GM21381 (cell line): ENCODE measurements around the gene BTNL2.

Experiments used
- ATAC-seq: cut with Tn5 transposase; IDR thresholded peaks from one replicate; pipeline ENCODE4 v1.9.1; 2021; ENCODE audit warnings: mild to moderate bottlenecking, moderate library complexity; ENCODE audit not compliant: unreplicated experiment

The BTNL2 gene

GRCh38 chr6:32416036-32416435, 9.1 kb upstream of the BTNL2 start:
- no peak for ATAC-seq

GRCh38 chr6:32415521-32416019, 8.6 kb upstream of the BTNL2 start:
- ATAC-seq = no peak

- no peak for ATAC-seq
Measured at GRCh38 chr6:32413427-32414047, 6.6 kb upstream of the BTNL2 start.

GRCh38 chr6:32411566-32412327, 4.8 kb upstream of the BTNL2 start:
- no peak for ATAC-seq

- ATAC-seq = no peak
Measured at GRCh38 chr6:32410906-32411305, 3.9 kb upstream of the BTNL2 start.

GRCh38 chr6:32406197-32406596, 784 bp downstream of the BTNL2 start:
- ATAC-seq = no peak

DNA sequence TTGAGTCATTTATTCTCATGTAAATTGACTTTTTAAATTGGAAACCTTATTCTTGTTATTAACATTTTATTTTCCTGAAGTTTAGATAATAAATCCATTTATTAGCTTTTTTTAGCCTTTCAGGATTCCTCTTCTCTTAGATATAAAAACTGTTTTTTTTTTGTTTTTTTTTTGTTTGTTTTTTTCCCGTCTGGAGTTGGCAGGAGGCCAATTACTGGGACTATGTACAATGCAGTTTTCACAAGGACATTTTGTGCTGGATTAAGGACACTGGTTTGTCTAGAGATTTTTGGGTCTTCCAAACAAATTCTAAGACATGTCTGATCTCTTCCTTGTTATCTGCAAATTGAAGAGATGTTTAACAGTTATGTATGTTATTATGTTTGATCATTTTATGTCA, 1.3 kb downstream of the BTNL2 start:
- no peak for ATAC-seq

DNA sequence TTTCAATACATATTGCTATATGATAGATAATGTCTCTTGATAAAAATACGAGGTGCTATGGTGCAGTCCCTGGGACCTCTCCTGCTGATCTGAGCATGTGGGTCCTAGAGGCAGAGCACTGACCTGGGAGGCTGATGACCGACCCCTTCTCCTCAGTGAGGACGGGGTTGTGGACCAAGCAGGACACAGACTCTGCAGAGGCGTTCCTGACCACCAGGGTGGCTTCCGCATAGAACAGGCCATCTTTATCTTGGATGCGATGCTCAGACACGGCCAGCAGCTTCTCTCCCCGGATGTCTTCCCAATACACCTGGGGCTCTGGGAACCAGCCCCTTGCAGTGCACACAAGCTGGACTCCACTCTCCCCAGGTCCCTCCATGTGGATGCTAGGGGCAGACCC, 4.2 kb downstream of the BTNL2 start:
- ATAC-seq = no peak

DNA sequence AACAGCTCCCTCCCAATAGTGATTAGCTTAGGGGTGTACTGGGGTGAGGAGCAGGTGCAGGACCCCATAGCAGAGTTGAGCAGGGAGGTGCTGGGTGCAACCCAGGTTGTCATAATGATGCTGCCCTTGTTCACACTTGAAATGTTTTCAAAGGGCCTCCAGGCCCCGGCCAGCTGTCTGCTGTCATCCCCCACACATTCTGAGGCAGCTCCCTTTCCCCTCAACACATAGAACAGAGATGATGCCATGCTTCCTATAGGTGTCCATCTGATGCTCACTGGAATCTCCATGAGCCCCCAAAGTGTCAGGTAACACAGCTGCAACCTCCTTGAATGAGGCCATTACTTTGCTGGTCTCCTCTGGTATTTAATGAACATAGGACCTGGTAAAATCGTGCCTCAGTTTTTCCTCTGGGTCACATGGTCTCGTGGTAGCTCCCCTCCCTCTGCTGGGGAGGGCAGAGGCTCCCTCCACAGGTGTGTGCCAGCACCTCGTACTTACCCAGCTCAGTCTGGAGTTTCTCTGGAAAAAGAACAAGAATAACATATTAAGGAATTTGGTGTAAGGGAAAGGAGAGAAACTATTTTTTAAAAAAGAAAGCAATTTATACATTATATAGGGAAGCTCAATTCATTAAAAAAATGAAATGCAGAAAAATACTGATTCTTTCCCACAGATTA, 5.6 kb downstream of the BTNL2 start:
- no peak for ATAC-seq

DNA sequence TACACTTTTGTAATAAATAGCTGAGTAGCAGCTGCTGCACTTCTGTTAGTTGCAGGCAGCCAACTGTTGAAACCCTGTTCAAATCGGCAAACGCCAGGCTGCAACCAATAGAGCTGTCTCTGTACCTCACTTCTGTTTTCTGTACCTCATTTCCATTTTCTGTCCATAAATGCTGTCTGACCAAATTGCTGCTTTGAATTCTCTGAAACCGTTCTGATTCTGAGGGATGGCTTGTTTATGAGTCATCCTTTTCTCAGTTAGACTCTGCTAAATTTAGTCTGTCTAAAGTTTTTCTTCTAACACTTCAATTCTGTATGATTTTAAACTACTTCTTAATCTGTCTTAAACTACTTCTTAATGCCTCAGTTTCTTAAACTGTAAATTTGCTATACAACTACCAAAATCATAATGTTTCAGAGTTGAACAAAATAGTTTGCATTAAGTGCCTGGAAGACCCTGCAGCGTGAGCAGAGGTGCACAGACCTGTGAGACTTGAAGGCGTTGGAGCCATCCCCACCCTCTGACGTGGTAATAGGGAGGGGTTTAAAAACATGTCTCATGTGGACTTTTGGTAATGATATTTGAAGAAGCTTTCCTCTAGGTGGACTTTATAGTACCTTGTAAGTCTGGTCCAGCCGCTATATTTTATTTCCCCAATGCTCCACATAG, 9.6 kb downstream of the BTNL2 start:
- no peak for ATAC-seq

DNA sequence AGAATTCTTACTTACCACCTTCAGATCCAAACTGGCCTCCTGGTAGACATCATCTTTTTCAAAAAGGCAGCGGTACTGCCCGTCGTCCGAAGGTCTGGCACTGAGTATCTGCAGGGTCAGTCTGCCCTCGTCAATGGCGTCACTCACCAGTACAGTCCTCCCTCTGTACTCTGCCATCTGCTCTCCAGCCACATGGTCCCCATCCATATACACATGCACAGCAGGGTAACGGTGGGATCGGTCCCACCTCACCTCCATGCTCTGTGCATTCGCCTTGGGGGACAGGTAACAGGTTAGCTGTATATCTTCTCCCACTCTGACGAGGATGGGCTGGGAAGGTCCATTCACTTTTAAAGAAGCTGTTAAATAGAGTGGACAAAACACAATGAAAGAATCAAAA, 11.0 kb downstream of the BTNL2 start:
- no peak for ATAC-seq

- ATAC-seq = no peak
Measured at GRCh38 chr6:32393665-32394420, 13.1 kb downstream of the BTNL2 start.

DNA sequence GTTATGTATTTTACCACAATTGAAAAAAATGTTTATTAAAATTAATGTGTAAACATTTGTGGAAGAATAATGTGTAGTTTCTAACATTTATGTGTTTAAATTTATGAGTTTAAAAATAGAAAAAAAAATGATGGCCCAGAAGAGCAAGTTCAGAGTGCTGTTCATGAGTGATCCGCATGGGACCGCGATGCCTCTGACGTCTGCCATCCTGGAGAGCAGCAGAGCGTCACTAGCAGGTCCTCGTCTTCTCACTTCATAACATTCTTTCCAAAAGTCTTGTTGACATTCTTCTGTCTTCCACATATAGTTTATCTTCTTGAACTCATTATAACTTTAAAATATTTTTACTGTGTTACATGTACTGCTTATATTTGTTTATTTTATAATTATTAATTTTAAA, 15.5 kb downstream of the BTNL2 start:
- no peak for ATAC-seq

DNA sequence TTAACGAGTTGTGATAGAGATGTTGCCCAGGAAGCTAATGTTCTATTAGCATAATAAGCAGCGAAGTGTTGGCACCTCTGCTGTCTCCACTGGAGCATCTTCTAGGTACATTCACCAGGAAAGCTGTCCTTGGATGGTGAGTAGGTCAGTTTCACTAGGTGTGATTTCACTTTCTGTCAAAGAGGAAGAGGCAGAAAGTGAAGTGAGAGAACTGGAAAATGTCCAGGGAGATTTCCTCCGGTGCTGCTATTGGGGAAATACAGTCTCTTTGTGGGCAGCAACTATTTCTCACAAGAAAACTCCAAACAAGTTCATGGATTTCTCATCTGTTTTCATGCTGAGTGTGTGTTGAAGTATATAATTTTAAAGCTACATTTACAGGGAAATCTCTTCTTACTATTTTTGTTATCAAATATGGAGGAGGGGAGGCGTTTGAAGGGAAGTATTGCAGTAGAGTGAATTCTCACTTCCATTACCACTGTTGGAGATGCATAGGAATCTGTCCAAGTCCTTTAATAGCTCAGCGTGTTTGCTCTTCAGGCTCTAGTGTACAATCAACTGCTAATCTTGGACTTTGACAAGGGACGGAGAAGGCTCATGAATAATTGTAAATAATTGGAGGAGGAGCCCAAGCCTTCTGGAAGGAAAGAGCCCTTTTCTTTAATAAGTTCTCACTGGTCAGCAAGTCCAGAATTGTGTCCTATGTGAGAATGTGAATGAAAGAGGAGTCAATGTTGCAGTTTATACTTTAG, 19.2 kb downstream of the BTNL2 start:
- ATAC-seq = no peak

GRCh38 chr6:32386040-32386439, 20.9 kb downstream of the BTNL2 start:
- no peak for ATAC-seq

DNA sequence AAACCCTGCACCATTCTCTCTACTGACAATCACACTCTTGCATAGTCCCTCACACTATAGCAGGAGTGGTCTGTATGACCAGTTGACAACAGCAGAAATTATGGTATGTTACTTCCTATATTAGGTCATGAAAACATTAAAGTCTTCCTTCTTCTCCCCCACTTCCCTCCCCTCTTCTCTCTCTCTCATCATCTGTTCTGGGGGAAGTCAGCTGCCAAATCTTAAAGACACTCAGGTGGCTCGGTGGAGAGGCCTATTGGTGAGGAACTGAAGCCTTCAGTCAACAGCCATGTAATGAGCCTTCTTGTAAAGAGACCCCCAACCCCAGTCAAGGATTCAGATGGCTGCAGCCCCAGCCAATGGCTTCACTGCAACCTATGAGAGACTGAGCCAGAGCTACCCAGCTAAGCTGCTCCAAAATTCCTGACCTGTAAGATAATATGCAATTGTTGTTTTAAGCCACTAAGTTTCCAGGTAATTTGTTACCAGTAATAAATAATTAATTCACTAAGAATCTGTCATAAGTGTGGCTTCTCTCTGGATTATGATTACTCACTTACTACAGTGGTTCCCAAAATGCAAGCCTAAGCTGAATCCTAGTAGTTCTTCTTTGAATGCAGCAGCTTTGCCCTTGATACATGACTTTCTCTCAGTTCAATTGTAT, 24.1 kb downstream of the BTNL2 start:
- ATAC-seq = no peak

- no peak for ATAC-seq
Measured at GRCh38 chr6:32379545-32379944, 27.4 kb downstream of the BTNL2 start.

GRCh38 chr6:32375739-32376529, 31.0 kb downstream of the BTNL2 start:
- no peak for ATAC-seq

GRCh38 chr6:32371803-32372202, 35.2 kb downstream of the BTNL2 start, which contains the start of gene TSBP1:
Gene TSBP1, minus strand, starts transcription at chr6:32371903. Its CDS starts 197 bp downstream, at chr6:32371706.
- no peak for ATAC-seq
